Right lobe of liver (tissue), 4 donors: ENCODE results near the gene DGKK.

Experiments used
- CTCF ChIP-seq, 4 donors: fragments of 200-600 bp in 3 of 4; fragments of 450-650 bp in 1 of 4; IDR thresholded peaks; one replicate each; pipeline versions ENCODE4 v1.5.1 to v1.8.0; 2016 to 2022; ENCODE audit warnings: antibody characterized with exemption in 4 of 4, mild to moderate bottlenecking in 2 of 4
- POLR2A ChIP-seq: fragments of 450-650 bp; IDR thresholded peaks from one replicate; pipeline ENCODE4 v1.6.1; 2017; ENCODE audit warnings: antibody characterized with exemption, mild to moderate bottlenecking
- donor health status: DM: no; HTN: no; CAD: no.
- donor health status: DM: no; HTN: no; CAD: no.
- donor health status: DM: no; HTN: yes; CAD: no.

- TF ChIP-seq CTCF (IDR thresholded peaks at IDR 0.05) (no peak), POLR2A (no peak)
These were observed 39.0 kb downstream of the DGKK start for GRCh38 chrX:50431623-50432022.
